Stimulated activated CD8-positive, alpha-beta memory T cell treated with anti-CD3 and anti-CD28 coated beads, Interleukin-4, amount 100 ng/mL, for 4 hours (primary cell): ENCODE measurements around the gene FOXQ1.

Experiments
- DNase-seq, 2 donors: peaks; one replicate each; pipeline ENCODE4 v3.0.0-alpha.2; 2020; ENCODE audit warnings: low read depth in 2 of 2, low spot score in 1 of 2

FOXQ1 gene, protein sequence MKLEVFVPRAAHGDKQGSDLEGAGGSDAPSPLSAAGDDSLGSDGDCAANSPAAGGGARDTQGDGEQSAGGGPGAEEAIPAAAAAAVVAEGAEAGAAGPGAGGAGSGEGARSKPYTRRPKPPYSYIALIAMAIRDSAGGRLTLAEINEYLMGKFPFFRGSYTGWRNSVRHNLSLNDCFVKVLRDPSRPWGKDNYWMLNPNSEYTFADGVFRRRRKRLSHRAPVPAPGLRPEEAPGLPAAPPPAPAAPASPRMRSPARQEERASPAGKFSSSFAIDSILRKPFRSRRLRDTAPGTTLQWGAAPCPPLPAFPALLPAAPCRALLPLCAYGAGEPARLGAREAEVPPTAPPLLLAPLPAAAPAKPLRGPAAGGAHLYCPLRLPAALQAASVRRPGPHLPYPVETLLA

DNA sequence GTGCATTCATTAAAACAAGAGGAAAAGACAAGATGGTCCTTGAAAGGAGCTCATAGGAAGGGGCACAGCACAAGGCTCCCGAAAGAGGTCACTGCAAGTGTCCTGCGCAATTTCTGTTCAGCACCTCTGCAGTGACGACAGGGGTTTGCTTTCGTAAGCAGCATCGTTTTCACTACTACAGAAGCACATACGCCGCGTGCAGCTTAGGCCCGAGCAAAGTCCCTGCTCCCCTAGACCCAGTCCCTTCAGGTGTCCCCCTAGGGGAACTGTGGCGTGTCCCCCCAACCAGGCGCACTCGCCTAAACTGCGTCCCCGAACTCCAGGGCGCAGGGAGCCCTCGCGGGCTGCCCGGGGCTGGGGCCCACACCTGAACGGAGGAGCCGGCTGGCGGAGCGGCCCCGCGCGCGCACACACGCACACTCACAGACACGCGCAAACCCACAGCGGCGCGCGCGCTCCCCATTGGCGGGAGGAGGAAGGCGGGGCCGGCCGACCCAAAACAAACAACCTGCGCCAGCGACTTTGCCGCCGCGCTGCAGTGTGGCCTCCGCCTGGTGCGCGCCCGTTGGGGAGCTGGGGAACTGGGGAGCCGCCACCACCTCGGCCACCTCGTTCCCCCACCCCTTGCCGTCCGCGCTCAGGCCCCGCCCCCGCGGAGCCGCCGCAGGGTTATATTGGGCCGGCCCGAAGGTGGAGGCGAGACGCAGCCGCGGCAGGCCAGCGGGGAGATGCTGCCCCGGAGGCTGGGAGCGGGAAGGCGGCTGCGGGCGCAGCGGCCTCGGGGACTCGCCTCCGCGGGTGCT lies at the start of gene FOXQ1:
TSS of gene FOXQ1 (plus strand) at position 699 of the 803 bp plus-strand sequence. CDS start 607 bp downstream, outside the sequence.
- DNase-seq = no peak

GRCh38 chr6:1262704-1263038 lies 49.2 kb upstream of the FOXQ1 start:
- no peak for DNase-seq

- DNase-seq = no peak
Measured at GRCh38 chr6:1263039-1263849, 48.7 kb upstream of the FOXQ1 start.

- no peak for DNase-seq
Measured at GRCh38 chr6:1263850-1264377, 48.0 kb upstream of the FOXQ1 start.

DNA sequence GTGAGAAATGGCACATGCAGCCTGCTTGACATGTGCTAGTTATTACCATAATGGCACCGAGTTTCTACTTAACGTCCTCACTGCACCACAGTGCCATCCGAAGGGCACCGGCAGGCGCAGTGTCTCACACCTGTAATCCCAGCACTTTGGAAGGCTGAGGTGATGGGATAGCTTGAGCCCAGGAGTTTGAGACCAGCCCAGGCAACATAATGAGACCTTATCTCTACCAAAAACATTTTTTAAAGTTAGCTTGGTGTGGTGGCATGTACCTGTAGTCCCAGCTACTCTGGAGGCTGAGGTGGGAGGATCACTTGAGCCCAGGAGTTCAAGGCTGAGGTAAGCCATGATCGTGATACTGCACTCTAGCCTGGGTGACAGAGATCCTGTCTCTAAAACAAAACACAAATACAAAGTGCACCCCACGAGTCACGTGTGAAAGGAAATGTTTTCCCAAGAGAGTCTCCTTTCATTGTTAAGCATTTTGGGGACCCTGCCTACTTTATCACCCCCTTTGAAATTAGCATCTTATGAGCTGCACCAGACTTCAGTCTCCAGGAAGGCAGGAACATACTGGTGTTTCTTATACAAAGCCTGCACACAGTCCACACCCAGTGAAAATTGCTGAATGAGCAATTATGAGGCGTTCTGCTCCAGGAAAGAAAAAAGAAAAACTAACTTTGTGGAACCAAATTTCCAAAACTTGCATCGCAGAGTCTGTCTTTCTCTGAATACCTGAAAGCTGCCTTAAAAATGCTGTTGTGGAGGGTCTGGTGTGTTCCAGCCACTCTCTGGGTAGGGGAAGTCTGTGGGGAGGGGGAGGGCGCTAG lies 47.1 kb upstream of the FOXQ1 start:
- DNase-seq = no peak

GRCh38 chr6:1266686-1267056 lies 45.2 kb upstream of the FOXQ1 start:
- DNase-seq = no peak

DNA sequence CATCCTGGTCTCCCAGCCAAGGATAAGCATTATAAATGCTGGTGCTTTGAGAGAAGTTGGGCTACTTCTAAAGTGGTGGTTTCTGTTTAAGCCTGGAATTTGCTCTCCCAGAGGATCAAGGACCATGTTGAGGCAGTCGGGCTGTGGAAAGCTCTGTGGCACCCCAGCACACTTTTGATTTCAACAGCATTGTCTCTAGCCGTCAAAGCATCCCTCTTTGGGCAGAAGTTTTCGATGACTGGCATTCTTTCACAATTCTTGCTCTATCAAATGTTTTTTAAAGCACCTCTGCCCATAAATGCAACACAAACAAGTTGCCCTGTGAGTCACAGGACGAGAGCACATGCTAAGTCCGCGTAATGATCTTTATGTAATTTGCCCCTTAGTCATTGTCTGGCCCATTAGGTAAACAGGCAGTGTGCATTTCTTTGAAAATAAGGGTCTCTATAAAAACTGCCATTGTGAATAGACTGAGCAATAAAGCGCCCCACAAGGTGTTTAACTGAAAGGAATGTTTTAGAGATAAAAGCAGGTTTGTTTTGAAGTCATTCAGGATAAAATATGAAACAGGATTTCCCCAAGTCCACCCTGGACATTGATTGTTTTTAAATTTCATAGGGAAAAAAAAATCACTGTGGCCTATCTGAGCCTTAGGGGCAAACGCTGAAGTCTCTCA lies 44.7 kb upstream of the FOXQ1 start:
- DNase-seq = no peak

DNA sequence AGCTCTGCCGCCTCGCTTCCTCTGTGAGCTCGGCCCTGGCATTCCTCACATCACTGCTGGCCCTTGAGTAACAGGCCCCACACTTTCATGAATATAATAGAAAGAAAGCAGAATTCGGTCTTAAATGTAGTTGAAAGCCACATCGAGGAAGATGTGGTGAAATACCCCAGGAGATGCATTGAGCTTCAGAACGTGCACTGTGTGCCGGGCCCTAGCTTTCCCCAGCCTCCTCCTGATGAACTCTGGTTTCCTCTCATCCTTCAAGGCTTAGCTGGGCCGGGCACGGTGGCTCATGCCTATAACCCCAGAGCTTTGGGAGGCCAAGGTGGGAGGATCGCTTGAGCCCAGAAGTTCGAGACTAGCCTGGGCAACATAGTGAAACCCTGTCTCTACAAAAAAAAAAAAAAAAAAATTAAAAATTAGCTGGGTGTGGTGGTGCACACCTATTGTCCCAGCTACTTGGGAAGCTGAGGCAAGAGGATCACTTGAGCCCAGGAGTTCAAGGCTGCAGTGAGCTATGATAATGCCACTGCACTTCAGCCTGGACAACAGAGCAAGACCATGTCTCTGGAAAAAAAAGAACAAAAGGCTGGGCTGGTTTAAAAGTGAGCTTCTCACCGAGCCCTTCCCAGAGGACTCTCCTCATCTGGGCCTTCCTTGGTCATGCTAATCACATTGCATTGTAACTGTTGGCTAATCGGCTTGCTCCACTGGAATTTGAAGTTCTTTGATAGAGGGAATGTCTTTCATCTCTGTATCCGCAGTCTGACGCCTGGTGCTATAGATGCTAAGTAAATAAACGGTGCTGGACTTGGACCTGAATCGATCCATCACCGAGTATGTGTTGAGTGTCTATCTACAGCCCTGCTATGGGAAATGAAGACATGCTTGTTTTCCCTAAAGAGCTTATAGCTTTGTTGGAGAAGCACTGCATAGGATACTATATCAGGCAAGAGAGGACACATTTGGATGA lies 43.8 kb upstream of the FOXQ1 start:
- no peak for DNase-seq

DNA sequence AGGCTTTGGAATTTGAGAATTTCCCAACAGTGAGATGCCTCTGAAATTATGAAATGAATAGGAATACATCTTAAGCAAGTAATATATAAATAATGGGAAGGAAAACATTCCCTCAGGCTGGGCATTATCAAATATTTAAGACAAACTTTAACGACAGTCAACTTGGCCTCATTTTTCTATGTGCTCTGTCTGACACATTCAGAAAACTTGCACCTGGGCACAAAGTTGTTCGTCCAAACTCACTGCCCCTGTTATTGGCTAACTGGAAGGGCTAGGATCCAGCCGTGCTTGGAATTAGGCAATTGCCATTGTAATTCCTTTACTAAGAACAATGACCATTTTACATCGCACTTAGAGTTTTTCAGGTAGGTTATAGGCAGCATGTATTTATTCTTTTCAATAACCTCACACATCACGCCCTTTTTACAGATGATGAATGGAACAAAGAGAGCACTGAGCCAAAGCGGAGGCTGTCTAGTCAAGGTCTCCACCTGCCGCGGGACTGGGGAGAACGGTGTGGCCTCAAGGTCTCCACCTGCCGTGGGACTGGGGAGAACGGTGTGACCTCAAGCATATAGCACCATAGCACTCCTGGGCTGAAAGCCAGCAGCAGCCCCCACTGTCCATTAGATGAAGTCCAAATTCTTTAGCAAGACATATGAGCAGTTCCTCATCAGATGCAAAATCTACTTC lies 40.7 kb upstream of the FOXQ1 start:
- DNase-seq = no peak

DNA sequence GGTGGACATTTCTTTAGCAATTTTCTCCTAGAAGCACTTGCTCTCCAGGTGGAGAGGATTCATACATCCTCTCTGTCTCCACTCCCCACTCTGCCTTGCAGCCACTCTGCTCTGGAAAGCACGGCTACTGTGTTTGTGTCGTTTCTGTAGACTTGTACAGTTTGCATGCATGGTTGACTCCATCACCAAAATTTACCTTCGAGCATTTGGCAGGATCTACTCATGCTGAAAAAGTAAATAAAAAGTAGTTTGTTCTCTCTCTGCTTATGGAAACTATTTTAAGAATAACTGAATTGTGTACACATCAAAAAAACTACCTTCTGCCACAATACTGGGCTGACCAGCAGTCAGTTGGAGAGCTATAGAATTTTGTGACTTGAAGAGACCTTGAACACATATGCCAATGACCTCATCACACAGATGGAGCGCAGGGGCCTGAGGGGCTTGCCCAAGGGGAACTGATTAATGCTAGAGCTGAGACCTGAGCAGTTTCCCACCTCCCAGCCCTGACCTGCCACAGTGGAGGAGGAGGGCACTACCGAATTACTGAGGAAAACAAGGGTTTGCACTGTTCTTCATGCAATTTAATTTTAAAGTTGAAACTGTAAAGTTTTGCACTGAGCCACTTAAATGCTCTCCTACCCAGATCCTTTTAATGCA lies 33.7 kb upstream of the FOXQ1 start:
- DNase-seq = no peak

DNA sequence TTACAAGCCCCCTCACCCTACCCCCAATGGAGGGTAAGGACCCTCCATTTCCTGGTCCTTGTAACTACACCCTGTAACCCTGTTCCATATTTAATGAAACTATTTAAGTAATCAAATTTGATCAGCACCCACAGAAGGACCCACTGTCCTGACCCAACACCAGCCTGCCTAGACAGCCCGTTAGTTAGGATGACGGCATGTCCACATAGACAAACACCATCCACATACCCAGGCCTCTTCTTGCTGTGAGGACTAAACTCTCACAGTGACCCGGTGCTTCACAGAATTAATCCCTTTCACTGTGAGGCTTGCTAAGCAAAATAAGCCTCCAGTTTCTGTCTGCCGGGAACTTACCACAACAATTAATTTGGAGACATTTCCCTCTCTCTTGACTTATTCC lies 32.8 kb upstream of the FOXQ1 start:
- DNase-seq = no peak

DNA sequence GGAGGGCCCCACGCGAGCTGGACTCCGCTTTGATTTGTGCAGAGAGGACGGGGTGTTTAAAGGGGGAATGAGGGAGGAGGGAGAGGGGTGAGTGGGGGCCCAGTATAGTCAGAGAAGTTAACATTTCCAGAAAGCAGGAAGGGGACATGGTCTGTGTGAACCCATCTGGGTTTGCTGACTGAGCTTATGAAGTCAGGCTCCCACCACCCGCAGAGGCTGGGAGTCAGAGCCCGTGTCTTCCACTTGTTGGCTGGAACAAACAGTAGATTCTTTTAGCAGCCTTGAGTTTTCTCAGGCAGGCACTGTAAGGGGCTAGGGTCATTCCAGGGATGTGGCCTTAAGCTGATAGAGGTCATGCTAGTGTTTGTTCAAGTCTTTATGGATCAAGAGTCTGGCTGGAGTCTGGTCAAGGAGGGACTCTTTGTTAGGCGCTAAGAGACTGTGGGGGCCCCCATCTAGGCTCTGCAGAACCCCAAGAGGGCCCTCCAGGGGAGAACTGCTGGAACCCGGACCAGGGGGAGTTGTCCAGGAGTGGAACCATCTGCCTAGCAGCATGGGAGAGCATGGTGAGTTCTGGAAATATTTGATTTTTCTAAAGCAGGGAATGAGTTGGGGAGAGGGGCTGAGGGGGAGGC lies 31.1 kb upstream of the FOXQ1 start:
- no peak for DNase-seq

DNA sequence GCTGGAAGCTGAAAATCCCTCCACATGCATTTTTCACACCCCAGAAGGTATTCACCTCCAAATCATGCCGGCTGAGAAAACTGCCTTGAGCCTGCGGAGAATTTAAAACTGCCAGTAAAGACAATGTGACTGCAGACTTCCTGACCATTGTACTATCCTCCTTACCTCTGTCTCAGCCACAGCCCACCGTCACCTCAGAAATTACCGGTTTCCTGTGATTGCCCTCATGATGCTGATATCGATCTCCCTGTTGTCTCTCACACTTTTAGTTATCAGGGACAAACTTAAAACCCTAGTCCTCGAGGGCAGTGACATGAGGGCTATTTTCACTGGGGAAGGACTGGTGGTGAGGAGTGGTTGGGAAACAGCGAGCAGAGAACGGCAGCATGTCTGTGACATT lies 30.2 kb upstream of the FOXQ1 start:
- DNase-seq = no peak

GRCh38 chr6:1283501-1283900 lies 28.4 kb upstream of the FOXQ1 start:
- no peak for DNase-seq

GRCh38 chr6:1285556-1285955 lies 26.3 kb upstream of the FOXQ1 start:
- no peak for DNase-seq

- DNase-seq = no peak
Measured at GRCh38 chr6:1285956-1286355, 25.9 kb upstream of the FOXQ1 start.

GRCh38 chr6:1287103-1287591 lies 24.8 kb upstream of the FOXQ1 start:
- DNase-seq = no peak
